ENCODE data around the gene KRTAP4-8.
A peak's percentile ranks its signal among the peaks of the same experiment; 100 is the strongest.
"Not testable (repeated sequence)": the region's sequence is repeated elsewhere in the genome, so short reads cannot be mapped to it uniquely, and the experiment has no call there.

The KRTAP4-8 gene

GRCh38 chr17:41107941-41108450 lies 10.1 kb upstream of the KRTAP4-8 start:
- no peak for DNase-seq

- not testable (repeated sequence) for DNase-seq
These were observed 7.4 kb upstream of the KRTAP4-8 start, which contains the start of gene KRTAP4-9 for GRCh38 chr17:41105347-41105746. Gene KRTAP4-9 (plus strand): TSS chr17:41105389. CDS start chr17:41105389, 0 bp downstream.

- DNase-seq: not testable (repeated sequence)
These were observed 6.6 kb upstream of the KRTAP4-8 start for GRCh38 chr17:41104386-41105038.

- DNase-seq: no peak
These were observed 6.0 kb upstream of the KRTAP4-8 start for GRCh38 chr17:41103896-41104295.

- DNase-seq: no peak
These were observed 3.8 kb upstream of the KRTAP4-8 start, which contains the start of gene KRTAP4-16 for GRCh38 chr17:41101586-41102259. Gene KRTAP4-16 (minus strand): TSS chr17:41102209. CDS start chr17:41102209, 0 bp downstream.

DNA sequence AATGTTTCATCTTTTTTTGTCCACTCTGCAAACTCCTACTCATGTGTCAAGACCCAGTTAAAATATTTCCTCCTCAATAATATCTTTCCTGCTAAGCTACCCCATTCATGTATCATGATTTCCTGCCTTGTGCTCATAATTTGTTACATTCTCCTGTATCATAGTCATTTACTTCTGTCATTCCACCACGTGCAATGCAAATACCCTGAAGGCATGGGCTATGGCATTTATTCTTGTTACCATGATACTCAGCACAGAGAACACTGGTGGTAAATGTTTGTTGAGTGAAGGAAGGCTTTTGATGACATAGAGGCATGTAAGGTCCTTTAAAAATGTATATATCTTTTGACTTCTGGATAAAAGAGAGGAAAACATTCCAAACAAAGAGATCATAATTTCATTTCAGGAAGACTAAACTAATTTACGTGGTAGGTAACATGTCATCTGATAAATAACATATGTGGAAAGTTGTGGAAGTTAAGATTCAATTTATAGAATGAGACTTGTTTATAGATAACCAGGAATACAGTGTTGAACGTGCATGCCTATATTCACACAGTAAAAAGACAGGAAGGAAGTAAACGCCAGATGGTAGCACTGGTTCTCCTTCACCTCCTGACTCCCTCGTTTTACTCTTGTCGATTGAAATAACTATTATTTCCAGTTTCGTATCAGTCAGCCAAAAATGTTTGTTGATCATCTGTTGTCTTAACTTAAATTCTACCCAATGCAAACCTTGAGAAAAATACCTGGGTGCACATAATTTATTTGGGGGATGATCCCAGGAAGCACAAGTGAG lies 1.9 kb upstream of the KRTAP4-8 start:
- not testable (repeated sequence) for DNase-seq

DNA sequence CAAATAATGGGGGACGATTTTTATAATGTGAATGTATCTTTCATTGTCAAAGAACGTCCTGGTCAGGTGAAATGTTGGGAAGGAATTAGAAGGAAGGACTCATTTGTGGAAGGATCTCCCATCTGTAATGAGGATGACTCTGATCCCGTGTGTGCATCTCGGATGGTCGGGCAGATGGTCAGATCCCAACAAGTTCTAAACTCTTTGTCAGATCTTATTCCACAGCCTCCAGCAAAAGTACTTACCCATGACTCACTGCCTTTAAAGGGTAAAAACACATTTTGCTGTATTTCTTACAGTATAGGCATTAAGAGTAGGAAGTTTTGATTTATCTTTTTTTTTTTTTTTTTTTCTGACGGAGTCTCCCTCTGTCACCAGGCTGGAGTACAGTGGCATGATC lies 539 bp upstream of the KRTAP4-8 start:
- no peak for DNase-seq

- DNase-seq: no peak
These were observed 1.9 kb downstream of the KRTAP4-8 start for GRCh38 chr17:41096055-41096454.

GRCh38 chr17:41088760-41089352 lies 9.1 kb downstream of the KRTAP4-8 start:
- not testable (repeated sequence) for DNase-seq

- DNase-seq: not testable (repeated sequence)
These were observed 13.7 kb downstream of the KRTAP4-8 start, which contains the start of gene KRTAP4-7 for GRCh38 chr17:41084100-41084856. Gene KRTAP4-7 (plus strand): TSS chr17:41084150. CDS start chr17:41084207, 57 bp downstream.

- not testable (repeated sequence) for DNase-seq
These were observed 14.5 kb downstream of the KRTAP4-8 start for GRCh38 chr17:41083427-41083826.

DNA sequence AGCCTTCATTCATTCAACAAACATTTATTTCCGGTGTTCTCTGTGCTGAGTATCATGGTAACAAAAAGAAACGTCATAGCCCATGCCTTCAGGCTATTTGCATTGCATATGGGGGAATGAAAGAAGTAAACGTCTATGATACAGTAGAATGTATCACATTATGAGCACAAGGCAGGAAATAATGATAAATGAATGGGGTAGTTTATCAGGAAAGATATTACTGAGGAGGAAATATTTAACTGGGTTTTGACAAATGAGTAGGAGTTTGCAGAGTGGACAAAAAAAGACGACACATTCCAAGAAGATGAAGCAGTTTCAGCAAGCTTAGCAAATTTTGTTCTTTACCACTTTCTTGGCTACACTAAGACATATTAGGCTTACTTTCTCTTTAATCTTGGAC lies 15.3 kb downstream of the KRTAP4-8 start:
- no peak for DNase-seq

DNA sequence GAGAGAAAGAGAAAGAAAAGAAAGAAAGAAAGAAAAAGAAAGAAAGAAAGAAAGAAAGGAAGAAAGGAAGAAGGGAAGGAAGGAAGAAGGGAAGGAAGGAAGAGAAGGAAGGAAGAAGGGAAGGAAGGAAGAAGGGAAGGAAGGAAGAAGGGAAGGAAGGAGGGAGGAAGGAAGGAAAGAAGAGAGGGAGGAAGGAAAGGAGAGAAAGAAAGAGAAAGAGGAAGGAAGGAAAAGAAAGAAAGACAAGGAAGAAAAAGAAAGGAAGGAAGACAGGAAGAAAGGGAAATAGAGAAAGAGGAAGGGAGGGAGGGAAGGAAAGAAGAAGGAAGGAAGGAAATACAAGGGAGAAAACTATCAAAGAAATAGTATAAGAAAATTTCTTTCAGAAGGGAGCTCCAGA lies 21.2 kb downstream of the KRTAP4-8 start:
- DNase-seq: no peak

DNA sequence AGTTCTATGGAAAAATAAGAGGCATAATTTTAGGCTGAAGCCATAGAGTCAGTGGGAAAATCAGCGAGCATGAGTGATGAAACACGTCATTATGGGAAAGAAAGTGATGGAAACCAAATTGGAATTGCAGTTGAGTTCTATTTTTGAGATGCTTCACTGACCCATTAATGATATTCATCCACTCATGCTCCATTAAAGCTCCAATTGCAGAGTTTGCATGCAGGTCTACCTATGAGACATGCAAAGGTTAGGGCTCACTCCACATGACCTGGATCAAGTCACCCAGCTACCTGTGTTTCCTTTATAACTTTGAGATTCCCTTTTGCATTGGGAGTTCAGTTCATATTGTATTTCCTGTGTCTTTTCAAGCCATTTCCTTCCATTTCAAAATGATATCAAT lies 24.3 kb downstream of the KRTAP4-8 start:
- no peak for DNase-seq

DNA sequence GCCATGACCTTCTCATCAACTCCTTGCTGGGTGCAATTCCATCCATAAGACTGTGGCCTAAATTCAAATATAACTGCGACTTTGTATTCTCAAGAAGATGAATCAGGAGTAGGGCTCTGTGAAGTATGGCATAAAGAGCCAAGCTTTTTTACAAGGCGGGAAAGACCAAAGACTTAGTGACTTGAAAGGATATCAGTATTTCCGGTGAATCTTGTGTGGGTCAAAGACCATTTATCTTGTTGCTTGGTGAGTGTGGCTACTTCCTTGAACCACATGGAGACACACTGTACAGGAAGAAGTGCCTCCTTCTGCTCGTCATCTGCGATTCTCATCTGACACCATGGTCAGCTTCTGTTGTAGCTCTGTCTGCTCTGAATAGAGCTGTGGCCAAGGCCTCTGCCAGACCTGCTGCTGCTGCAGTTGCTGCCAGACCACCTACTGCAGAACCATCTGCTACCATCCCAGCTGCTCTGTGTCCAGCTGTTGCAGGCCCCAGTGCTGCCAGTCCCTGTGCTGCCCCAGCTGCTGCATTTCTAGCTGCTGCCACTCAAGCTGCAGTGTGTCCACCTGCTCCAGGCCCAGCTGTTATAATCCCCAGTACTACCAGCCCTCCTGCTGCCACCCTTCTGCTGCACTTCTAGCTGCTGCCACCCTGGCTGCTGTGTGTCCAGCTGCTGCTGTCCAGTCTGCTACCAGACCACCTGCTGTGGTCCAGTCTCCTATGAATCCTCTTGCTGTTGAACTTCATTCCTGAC lies 26.2 kb downstream of the KRTAP4-8 start:
- no peak for DNase-seq

- no peak for DNase-seq
These were observed 28.9 kb downstream of the KRTAP4-8 start for GRCh38 chr17:41069031-41069430.

- DNase-seq: no peak
These were observed 30.7 kb downstream of the KRTAP4-8 start for GRCh38 chr17:41067281-41067680.

GRCh38 chr17:41065829-41066624 lies 31.9 kb downstream of the KRTAP4-8 start, which contains the start of gene KRTAP2-4:
Gene KRTAP2-4 (minus strand): TSS chr17:41065879. CDS start chr17:41065845, 34 bp downstream.
- DNase-seq: peak; percentile 91

- DNase-seq: peak; percentile 9
These were observed 32.8 kb downstream of the KRTAP4-8 start for GRCh38 chr17:41065016-41065689.

DNA sequence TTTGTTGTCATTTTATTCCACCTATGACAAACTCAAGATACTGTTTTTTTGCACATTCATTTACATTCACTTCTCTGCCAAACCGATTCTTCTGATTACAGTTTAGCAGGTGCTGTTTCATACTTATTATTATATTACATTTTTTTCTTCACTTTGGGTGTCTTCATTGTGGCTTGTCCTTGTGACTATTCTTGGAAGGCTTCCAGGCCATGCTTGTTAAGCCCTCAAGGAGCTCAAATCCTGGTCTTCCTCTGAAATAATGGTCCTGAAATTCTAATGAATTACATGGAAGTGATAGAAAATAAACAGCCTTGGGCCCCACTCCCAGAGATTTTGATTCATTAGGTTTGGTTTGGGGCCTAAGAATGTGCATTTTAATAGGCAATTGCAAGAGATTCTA lies 33.6 kb downstream of the KRTAP4-8 start:
- DNase-seq: peak; percentile 46

Measured in OCI-M1 (cell line).